HG03442 (cell line): ENCODE data around the gene SPATA21.
"Not testable (repeated sequence)": the region's sequence is repeated elsewhere in the genome, so short reads cannot be mapped to it uniquely, and the experiment has no call there.

Experiments used
- ATAC-seq: cut with Tn5 transposase; IDR thresholded peaks from one replicate; pipeline ENCODE4 v1.9.1; 2021; ENCODE audit warnings: mild to moderate bottlenecking, moderate library complexity; ENCODE audit not compliant: unreplicated experiment

SPATA21 gene

DNA sequence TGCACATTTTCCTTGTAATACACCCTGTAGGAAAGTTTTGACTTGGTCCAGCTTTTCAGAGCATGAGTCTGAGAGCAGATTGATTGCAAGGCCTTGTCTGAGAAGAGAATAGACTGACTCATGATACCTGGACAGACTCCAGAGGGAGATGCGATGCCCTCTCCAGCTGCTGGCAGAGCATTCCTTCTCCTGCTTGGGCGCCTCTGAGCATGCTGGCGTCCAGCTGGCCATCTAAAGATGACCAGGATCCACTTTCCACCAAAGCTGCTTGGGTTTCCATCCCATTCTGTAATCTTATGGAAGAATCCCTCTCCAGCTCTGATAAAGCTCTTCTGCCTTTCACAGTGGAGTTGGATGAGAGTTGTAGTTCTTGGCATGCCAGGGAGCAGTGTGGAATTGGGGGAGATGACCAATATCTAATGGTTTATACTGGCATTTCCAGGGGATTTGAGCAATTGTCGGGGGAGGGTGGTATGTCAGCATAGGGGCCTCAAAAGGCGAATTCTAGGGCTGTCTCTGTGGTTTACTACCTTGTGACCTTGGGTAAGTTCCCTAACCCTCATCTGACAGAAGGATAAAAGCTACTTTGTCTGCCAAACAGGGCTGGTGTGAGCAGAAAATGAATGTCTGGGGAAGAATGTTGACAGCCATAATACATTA, 50.6 kb downstream of the SPATA21 start:
- ATAC-seq, result no peak

DNA sequence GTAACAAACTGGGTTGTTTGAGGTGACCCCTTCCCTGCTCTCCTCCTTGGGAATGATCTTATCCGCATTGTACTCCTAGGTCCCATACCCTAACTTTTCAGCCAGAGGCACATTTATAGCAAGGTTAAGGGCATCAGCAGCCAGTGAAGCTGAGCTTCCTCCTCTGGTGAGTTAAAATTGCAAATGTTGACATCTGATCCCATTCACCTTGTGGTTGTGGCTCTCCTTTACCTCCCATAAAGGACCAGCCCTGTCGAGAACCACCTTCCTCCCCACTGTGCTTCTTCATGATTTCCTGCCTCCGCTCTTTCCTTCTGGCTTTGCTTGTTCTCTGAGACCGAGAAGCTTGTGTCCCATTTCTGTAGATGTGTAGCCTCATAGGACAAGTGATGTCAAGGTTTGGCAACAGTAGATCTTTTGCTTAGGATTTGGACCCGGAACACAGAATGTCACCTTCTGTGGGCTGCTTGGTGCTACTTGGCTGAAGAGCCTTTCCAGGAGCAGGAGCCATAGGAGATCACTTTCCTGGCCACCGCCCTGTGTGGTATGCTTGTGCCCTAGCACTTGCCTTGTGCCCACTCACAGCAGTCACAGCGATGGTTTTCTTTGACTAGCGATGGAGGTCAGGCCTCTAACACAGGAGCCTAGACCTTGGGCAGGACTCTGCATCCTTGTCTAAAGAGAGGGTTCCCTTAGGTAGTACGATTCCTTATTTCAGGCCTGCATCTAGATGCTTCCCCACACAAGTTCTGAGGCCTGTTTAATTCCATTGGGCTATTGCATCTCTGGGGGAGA, 51.4 kb downstream of the SPATA21 start:
- ATAC-seq, result no peak

DNA sequence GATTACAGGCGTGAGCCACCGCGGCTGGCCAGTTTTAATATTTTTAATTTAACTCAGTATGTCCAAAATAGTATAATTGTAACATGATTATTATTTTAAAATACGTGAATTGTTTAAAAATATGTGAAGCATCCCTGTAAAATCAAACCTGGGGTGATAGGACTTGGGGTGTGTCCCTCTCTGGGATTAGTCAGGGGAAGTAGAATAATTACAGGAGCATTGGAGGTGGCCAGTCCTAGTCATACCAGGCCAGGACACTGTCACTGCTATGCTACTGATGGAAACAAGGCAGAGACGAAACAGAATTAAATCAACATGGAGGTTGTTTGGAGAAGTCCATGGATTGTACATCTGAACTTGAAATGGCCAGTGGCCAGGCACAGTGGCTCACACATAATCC, 53.3 kb downstream of the SPATA21 start:
- no peak for ATAC-seq

DNA sequence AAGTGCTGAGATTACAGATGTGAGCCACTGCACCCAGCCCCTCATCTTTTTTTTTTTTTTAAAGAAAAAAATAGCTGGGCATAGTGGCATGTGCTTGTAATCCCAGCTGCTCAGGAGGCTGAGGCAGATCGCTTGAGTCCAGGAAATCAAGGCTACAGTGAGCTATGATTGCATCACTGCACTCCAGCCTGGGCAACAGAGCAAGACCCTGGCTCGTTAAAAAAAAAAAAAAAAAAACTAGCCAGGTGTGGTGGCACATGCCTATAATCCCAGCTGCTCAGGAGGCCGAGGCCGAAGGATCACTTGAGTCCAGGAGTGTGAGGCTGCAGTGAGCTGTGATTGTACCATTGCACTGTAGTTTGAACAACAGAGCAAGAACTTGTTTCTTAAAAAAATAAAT, 56.4 kb downstream of the SPATA21 start:
- no peak for ATAC-seq

DNA sequence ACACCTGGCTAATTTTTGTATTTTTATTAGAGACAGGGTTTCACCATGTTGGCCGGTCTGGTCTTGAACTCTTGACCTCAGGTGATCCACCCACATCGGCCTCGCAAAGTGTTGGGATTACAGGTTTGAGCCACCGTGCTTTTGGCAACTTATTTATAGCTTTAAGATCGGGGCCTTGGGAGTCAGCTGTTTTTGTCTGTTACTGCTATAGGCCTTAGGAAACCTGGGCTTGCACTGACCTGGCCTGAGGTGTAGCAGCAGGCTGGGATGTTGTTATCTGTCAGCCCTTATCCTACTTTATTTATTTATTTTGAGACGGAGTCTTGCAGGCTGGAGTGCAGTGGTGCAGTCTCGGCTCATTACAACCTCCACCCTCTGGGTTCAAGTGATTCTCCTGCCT, 58.8 kb downstream of the SPATA21 start:
- no peak for ATAC-seq

DNA sequence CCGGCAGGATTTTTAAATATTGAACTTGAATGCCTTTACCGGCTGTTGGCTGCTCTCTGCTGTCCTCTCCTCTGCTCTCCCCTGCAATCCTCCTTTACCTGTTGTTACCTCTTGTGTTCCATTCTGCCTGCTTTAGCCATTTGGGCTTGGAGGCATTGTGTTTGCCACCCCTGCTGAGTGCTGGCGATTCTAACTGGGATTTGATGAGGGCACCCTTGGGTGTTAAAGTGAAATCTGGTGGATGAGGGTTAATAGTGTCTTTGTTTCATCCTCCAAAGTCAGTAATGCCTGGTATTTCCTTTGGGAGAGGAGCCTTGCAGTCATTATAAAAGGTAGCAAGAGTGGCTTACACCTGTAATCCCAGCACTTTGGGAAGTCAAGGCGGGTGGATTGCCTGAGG, 60.3 kb downstream of the SPATA21 start:
- ATAC-seq, result no peak

DNA sequence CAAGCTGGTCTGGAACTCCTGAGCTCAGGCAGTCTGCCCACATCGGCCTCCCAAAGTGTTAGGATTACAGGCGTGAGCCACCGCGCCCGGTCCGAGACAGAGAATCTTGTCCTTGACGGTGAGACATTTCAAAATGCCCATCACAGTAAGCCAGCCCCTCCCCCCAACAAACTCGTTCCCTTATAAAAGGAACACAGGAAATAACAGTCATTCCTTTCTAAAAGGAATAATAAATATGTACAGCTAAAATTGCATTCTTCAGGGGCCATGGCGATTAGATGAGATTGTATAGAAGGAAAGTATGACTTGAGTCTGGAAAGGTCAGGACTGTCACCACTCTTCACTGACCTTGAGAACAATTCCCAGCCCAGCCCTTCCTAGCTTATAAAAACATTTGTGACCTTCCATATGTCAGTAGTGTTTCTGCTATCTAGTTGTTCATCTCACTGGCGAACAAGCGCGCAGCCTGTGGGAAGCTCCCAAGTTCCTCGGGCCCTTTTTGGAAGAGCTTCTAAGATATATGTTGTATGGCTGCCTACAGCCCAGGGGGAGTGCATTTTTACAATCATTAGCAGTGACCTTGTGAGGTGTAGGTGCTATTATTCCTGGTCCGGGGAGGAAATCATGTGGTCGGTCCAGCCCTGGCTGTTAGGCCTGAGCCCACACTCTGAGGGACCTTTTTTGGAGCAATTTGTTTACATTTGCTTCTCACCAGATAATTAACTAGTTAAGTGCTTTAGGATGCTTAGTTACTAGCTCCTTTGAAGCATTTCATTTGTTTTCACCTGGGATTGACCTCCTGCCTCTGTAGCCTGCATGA, 61.5 kb downstream of the SPATA21 start:
- no peak for ATAC-seq

DNA sequence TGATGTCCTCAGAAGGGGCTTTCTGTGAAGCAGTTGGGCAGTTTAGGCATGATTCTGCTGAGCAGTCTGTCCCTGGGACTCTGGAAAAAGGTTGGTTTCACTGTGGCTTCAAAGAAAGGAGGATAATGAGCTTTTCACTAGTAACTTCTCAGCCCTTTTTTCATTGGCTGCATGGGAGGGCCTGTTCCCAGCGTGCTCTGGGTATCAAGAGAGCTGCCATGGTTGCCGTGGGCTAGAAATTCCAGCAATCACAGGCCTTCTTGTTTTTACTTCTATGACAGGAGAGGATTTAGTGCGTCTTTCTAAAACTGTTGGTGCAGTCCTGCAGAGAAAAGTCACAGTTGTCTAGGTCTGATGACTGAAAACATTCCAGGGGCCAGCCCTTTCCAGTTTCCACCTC, 63.0 kb downstream of the SPATA21 start:
- ATAC-seq, result no peak

DNA sequence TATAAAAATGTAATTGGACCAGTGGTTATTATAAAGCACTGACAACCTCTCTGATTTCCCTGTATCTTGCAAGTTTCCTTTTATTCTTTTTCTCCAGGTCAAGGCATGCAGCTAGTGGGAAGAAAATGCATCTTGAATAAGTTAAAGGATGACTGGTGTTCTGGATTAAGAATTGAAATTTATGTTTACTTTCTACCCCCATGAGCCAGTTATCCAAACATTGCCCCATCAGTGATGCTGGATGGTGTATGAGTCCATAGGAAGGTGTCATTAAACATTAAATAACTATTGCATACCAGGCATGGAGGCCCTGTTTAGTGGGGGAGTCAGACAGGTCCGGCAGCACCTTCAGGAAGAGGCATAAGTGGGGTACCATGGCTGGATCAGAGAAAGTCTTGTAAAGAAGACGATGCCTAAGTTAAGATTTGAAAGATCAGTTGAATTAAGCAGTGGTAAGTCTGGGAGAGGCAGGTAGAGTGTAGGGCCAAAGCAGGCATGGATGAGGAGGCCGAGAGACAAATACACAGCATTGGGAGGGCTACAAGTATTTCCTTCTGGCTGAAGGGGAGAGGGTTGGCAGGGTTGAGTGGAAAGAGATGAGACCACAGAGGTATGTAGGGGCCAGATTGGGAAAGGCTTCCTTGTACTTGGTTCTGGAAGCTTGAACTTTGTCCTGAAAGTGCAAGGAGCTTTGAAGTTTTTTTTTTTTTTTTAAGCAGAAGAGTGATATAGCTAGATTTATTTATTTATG, 64.5 kb downstream of the SPATA21 start:
- no peak for ATAC-seq

DNA sequence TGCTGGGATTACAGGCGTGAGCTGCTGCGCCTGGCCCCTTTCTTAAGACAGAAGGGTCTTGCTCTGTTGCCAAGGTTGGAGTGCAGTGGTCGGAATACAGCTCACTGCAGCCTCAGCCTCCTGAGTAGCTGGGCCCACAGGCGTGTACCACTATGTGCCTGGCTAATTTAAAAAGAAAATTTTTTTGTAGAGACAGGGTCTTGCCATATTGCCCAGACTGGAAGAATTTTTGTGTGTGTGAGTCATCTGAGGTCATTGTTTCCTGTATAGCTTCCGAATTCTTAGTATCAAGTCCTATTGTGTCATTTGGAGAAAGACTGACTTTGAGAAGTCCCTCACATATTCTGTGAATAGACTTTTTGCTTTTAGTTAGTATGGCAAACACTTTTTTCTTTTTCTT, 65.5 kb downstream of the SPATA21 start:
- ATAC-seq, result no peak

DNA sequence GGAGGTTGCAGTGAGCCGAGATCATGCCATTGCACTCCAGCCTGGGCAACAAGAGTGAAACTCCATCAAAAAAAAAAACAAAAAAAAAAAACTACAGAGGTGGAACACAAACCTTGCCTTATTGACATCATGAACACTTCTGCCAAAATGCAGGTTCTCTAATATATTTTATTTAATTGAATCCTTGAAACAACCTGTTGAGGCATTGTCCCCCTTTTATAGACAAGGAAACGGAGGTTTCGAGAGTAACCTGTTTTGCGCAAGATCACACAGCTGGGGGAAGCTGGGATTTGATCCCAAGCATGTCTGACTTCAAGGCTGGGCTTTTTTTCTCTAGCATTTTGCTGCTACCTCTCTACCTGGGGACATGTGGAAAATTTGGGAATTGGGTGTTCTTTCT, 67.4 kb downstream of the SPATA21 start:
- ATAC-seq, result no peak

DNA sequence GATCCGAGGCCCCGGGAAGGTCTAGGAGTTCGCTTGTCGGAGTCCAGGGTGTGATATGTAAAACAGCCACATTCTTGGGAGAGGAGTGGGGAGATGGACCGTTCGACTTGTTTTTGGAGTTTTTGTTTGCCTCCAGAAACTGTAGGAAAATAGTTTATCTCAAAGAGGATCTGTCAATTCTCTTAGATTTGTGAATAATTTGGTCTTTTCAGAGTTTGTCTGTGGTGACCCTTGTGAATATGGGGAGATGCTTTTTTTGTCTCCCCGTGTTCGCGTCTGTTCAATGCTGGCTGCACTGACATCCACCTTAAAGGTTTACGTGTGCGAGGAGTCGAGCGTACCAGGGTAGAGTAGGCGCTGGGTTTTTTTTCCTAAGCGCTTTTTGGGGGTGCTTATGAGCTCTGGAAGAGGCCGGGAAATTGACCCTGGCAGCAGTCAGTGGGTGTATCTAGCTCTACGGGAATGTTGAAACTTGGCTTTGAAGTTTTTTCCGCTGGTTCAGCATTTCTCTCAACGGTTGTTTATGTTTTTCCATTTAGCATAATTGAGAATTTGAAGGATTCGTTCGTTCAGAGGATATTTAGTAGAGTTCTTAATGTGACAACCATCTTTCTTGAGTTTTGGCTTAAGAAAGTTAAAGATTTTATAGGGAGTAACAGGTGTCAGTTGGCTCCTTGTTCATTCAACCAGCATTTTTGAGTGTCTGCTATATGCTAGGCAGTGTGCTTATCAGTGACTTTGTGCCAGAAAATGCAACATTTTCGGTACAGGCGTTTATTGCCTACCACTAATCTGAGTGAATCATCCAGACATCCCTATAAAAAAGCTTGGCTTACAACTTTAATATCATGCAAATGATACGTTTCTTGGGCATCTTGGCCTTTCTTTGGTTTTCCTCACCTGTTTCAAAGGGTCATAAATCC, 69.0 kb downstream of the SPATA21 start:
- no peak for ATAC-seq

DNA sequence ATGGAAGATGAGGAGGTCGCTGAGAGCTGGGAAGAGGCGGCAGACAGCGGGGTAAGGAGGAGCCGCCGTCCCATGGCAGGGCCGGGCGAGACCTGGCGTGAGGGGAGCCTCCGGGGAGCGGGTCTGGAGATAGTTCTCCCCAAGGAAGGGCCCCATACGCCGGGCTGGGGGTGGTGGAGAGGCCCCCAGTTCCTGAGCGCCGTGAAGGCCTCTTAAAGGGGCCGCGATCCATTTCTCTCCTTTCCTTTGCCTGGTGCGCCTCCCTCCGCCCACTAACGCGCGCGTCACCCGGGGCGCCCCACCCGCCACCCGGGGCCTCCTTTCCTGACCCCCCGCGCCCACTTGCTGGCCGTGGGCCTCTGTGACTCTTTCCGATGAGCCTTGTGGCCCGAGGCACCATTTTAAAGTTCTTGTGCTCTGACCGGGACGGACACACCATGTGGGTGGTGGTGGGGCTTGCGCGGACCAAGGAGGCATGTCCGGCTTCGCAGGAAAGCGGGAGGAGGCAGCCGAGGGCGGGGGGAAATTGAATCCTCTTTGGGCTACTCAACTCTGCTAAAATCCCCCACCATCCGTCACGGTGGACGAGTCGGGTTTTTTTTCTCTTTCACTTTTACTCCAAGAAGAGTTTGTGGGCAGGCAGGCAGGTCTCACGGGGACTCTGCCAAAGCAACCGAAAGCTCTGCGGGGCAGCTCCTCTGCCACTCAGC, 69.8 kb downstream of the SPATA21 start:
- peak; percentile 65 for ATAC-seq

DNA sequence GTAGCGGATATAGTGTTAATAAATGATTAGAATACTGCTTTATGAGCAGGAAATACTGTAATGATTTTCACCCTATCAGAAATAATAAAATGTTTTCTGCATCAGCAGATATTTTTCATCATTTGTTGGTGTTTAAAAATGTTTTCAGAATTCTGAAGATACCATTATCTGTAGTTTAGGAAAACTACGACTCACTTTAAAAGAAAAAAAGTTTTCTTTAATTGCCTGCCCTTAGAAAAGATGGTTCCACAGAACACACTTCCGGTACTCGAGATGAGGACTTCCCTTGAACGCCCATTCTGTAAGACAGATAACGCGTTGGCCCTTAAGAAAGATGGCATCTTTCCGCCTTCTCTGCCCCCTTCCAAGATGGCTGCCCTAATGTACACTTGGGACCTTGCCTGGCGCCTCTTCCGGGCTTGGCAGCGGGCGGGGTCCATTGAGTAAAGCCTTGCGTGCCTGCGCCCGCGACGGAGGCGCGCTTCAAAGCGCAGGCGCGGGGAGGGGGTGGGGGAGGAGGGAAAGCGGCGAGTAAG, 70.4 kb downstream of the SPATA21 start, which contains the start of gene SZRD1:
Gene SZRD1, plus strand, starts transcription at position 521 of the 536 bp plus-strand sequence. CDS start 16 bp downstream, outside the sequence.
- ATAC-seq, result peak; percentile 75

DNA sequence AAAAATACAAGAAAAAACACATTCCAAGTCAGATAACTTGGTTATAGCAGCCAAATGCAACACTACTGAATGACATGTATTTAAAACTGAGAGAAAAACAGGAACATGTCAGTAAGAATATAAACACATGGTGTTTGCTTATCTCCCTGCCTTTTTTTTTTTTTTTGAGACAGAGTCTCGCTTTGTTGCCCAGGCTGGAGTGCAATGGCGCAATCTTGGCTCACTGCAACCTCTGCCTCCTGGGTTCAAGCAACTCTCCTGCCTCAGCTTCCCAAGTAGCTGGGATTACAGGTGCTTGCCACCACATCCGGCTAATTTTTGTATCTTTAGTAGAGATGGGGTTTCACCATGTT, 72.1 kb downstream of the SPATA21 start:
- not testable (repeated sequence) for ATAC-seq

DNA sequence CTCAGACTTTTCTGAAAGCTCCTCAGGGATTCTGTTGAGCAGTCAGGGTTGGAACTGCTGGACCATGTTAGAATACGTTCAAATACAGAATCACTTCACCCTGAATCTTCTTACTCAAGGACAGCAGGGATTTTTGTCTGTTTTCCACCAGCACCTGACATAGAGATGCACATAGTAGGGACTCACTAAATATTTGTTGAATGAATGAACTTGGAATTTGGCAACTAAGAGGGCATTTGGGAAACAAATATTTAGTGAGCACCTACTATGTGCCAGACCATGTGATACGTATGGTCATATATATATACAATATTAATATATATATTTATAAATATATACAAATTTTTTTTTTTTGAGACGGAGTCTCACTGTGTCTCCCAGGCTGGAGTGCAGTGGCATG, 80.4 kb downstream of the SPATA21 start:
- ATAC-seq, result no peak

DNA sequence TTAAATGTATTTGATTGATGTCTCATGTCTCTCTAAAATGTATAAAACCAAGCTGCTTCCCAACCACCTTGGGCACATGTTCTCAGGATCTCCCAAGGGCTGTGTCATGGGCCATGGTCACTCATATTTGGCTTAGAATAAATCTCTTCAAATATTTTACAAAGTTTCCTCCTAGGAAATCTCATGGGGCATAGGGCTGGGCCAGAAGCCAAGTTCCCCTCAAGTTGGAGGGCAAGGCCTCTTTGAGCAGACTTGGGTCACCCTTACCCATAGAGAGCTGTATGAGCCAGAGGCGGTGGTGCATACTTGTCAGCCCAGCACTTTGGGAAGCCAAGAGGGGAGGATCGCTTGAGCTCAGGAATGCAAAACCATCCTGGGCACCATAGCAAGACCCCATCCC, 82.6 kb downstream of the SPATA21 start:
- ATAC-seq, result no peak

DNA sequence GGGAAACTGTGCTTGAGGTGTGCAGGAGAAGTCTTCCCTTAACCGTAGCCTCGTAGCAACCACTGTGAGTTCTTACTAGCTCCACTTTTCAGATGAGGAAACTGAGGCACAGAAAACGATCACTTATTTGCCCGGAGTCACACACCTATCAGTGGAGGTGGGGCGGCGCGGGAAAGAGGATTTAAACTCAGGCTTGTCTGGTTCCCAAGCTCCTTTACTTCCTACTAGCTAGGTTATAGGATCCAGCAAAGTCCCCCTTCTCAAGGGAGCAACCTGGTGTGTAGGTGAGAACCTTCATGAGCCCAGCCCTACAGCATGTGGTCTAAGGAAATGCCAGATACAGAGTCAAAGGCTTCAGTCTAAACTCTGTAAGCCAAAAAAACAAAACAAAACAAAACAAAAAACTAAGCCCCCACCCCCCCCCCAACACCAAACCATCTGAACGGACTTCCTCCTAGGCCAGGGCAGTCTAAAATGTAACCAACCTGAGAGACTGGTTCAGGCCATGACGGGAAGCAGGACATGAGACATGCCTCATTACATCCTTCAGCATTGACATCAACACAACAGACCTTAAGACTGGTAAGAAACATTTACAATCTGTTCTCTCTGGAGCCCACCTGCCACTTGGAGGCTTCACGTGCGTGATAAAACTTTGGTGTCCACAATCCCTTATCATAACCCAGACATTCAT, 84.2 kb downstream of the SPATA21 start:
- no peak for ATAC-seq
